HG03565 (cell line): ENCODE measurements around the gene OR51B2.
"Not testable (repeated sequence)": the region's sequence is repeated elsewhere in the genome, so short reads cannot be mapped to it uniquely, and the experiment has no call there.

Source experiments
- ATAC-seq: cut with Tn5 transposase; IDR thresholded peaks from one replicate; pipeline ENCODE4 v1.9.1; 2021; ENCODE audit warnings: mild to moderate bottlenecking, moderate library complexity; ENCODE audit not compliant: unreplicated experiment

The OR51B2 gene, protein sequence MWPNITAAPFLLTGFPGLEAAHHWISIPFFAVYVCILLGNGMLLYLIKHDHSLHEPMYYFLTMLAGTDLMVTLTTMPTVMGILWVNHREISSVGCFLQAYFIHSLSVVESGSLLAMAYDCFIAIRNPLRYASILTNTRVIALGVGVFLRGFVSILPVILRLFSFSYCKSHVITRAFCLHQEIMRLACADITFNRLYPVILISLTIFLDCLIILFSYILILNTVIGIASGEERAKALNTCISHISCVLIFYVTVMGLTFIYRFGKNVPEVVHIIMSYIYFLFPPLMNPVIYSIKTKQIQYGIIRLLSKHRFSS

DNA sequence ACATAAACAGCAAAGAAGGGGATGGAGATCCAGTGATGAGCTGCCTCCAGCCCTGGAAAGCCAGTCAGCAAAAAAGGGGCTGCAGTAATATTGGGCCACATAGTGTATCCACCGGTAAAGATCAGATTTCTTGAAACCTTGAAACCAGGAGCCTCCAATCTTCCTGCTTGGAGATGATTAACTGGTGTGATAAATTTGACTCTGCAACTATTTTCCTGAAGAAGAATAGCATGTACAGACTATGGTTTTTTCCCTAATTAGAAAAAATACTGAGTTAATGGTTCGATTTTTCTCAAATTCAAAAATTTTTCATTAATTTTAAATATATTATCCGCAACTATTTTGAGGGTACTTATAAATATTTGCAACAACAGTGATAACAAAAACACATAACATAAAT lies at the start of gene OR51B2:
Gene OR51B2 (minus strand): TSS at position 101 of the 400 bp plus-strand sequence. CDS start 0 bp downstream, at position 101.
- no peak for ATAC-seq

DNA sequence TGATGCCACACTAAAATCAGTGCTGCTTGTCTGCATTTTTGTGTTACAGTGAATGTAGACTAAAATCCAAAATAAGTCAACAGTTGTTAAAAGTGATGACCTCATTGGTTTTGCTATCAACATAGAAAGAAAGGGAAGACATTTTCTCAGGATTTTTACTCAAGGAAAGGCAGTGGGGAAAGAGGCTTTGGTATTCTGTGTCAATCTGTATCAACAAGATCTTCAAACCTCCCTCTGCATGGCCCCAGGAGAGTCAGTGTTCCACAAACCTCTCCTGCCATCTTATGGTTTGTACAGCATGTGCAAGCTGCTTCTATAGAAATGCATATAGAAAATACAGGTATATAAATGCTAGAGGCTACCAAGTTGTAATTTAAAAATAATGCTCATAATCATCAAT lies 45.7 kb upstream of the OR51B2 start:
- no peak for ATAC-seq

DNA sequence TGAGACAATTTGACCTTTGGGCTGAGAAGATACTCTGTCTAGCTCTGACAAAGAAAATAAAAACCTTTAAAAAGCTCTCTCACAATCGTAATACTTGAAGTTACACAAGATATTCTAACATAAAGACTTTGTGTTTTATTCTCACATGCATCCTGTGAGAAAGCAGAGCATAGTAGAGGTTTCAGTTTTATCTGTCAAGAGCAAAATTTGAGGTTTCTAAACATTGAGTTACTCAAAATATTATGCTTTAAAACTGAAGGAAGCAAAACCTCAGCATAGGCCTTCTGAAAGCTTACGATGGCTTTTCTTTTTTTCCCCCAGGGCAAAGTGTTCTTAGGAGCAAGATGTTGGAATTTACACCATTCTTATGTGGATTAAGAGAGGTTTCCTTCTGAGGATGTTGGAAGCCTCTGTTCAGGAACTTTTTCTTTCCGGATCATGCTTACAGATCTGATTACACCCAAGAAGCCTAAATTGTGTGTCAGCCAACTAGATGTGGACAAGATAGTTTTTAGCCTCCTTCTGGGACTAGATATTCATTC lies 44.5 kb upstream of the OR51B2 start:
- no peak for ATAC-seq

DNA sequence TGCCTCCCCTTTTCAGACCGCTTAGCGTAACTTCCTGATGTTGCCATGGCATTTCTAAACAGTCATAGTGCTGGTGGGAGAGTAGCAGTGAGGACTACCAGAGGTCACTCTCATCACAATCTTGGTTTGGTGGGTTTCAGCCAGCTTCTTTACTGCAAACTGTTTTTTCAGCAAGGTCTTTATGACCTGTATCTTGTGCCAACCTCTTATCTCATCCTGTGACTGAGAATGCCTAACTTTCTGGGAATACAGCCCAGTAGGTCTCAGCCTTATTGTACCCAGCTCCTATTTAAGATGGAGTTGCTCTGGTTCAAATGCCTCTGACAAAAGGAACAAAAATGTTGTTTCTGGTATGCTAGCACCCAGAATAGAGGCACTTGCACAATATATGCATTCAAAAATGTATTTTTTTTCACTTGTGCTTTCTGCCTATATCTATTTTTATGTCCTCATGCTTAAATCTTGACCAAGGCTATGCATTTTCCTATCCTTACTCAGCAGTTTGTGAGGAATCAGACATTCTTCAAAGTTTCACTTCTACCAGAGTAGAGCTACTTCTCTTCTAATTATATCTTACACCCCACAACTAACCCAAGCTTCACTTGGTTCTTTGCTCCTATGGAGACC lies 43.5 kb upstream of the OR51B2 start:
- ATAC-seq = no peak

DNA sequence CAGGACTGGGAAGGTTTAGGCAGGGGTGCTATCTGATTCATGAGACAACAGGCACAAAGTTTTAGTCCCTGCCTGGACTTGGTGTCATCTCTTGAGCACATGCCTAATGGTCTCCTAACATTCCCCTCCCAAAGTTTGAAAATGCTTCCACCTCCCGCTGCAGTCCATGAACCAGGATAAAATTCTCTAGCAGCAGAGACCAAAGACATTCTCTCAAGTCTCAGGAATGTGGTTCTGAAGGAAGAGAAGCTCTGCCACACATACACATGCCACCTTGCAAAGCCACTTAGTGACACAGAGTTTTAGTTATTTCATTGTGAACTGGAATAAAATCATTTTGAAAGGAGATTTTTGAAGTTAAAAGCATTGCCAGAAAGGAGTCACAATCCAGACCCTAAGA lies 42.8 kb upstream of the OR51B2 start:
- no peak for ATAC-seq

DNA sequence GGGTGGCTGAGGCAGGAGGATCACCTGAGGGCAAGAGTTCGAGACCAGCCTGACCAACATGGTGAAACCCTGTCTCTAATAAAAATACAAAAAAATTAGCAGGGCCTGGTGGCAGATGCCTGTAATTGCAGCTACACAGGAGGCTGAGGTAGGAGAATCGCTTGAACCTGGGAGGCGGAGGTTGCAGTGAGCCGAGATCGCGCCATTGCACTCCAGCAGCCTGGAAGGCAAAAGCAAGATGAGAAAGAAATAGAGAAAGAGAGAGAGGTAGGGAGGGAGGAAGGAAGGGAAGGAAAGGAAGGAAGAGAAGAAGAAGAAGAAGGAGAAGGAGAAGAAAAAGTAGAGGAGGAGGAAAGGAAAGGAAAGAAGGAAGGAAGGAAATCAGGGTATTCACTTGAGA lies 42.3 kb upstream of the OR51B2 start:
- not testable (repeated sequence) for ATAC-seq

DNA sequence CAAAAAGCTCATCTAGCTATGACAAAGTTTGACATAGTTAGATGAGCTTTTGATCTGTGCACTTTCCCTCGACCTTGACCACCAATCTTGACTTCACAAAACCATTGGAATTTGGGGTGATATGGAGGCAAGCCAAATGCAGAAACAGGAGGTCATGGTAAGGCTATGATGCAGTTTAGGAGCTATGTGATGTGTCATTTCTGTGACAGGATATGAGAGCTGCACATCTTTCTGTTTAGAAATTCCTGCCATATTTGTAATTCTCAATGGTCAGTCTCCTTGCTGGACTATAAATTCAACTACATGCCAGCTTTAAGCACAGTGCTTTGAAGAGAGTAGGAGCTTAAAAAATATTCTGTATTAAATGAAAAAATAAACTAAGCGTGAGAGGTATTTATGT lies 40.1 kb upstream of the OR51B2 start:
- ATAC-seq = no peak

DNA sequence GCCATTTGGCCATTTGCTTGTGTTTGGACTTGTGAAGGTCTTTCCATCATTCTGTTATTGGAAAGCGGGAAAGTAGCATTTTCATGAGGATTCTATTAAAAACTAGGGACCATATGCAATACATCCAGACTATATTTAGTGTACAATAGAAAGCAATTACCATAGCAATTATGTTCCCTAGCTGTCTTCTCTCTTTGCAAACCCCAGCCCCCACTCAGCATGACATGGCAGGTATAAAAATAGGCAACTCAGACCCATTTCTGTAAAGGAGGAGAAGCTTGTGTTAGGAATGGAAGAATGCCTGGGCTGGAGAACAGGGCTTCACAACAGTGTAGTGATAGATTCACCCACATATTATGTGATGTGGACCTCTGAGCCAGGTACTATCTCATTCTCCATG lies 39.6 kb upstream of the OR51B2 start:
- no peak for ATAC-seq

DNA sequence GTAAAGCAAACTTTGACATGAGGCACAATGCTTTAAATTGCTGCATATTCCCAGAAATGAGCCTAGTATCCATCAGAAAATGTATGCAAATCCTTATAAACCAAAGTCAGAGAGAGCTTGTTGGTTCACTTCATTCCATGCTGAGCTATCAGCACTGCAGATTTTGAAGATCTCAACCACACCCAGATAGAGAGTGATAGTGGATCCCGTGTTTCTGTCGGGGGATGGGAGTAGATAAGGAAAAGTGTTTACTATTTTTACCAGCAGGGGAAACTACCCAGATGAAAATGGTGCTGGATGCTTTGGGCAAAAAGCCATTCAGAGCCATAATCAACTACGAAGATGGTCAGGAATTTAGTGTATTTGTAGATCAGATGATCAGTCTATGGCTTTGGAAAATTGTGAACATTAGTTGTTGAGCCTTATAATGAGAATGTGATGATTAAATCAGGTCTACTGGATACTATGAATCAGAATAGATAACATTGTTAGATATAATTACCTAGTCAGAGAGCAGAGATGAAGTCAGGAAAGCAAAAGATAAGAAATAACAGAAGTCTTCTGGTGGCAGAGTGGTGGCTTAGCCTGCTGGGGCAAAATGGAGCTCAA lies 38.0 kb upstream of the OR51B2 start:
- no peak for ATAC-seq

DNA sequence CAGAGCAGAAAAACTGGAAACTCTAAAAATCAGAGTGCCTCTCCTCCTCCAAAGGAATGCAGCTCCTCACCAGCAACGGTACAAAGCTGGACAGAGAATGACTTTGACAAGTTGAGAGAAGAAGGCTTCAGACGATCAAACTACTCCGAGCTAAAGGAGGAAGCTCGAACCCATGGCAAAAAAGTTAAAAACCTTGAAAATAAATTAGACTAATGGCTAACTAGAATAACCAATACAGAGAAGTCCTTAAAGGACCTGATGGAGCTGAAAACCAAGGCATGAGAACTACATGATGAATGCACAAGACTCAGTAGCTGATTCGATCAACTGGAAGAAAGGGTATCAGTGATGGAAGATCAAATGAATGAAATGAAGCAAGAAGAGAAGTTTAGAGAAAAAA lies 31.9 kb upstream of the OR51B2 start:
- ATAC-seq = not testable (repeated sequence)

DNA sequence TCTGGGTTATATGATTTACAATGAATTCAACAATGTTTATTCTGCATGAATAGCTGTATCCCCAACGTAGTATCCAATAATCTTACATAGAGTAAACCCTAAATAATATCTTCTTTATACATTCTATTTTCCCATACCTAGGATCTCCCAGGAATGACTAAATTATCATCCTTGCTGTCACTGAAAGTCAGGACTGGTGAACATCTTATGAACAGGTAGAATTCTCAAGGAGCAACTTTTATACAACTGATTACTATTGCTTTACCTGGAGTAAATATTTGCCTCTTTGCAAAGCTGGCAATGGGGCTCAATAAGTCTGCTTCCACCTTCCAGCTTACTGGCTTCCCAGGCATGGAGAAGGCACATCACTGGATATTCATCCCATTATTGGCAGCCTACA lies 27.1 kb upstream of the OR51B2 start, which contains the start of gene OR51B6:
Gene OR51B6 (plus strand): TSS at position 301 of the 400 bp plus-strand sequence. CDS start 0 bp downstream, at position 301.
- no peak for ATAC-seq

DNA sequence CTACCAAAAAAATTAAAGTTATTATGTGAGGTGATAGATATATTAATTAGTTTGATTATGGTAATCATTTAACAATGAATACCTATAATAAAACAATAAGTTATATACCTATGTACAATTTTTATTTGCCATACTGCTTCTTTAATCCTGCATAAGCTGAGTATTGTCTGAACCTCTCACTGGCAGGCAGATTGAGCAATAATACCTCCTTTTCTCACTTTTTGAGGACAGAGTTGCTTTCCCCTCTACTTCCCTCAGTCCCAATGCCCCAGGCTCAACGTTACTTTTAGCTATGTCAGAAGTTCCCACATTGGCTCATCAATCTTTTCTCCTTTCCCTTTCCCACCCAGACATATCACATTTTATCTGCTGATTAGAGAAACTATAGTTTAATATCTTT lies 25.5 kb upstream of the OR51B2 start:
- no peak for ATAC-seq

DNA sequence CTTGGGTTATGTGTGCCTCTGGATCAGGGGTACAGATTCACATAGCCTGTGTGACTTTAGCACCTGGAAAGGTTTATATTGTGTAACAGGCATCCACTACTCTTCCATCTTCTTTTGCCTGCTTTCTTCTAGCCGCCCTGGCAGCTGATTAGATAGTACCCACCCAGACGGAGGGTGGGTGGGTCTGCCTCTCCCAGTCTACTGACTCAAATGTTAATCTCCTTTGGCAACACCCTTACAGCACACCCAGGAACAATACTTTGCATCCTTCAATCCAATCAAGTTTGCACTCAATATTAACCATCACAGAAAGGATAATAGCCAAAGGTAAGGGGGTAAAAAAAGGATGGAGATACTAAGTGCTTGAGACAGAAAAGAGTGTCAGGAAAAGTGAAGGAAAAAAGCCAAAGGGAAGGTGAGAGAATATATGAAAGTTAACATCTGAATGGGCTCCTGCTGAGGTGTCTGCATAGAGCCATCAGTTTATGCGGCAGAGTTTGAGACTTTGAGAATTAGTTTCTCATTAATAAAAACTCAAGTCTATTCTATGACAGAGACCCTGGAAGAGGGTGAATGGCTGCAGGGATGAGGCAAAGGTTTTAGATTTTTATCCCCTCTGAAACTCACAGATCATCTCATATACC lies 24.6 kb upstream of the OR51B2 start:
- no peak for ATAC-seq

DNA sequence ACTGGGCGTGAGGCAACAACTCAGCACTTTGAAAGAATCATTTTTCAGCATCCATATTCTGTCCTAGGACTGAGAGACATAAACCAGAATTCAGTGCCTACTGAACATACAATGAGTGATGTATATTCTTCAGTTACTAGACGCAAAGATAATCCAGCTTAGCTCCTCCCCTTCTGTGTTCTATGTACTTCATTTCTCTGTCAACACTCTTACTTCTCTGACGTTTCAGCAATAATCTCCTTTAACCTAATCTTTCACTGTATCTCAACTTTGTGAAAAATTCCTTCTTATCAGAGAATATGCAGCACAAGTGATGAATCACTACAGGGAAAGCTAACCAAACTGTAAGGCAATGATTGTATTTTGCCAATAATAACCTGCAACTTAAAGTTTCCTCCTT lies 21.7 kb upstream of the OR51B2 start:
- no peak for ATAC-seq

DNA sequence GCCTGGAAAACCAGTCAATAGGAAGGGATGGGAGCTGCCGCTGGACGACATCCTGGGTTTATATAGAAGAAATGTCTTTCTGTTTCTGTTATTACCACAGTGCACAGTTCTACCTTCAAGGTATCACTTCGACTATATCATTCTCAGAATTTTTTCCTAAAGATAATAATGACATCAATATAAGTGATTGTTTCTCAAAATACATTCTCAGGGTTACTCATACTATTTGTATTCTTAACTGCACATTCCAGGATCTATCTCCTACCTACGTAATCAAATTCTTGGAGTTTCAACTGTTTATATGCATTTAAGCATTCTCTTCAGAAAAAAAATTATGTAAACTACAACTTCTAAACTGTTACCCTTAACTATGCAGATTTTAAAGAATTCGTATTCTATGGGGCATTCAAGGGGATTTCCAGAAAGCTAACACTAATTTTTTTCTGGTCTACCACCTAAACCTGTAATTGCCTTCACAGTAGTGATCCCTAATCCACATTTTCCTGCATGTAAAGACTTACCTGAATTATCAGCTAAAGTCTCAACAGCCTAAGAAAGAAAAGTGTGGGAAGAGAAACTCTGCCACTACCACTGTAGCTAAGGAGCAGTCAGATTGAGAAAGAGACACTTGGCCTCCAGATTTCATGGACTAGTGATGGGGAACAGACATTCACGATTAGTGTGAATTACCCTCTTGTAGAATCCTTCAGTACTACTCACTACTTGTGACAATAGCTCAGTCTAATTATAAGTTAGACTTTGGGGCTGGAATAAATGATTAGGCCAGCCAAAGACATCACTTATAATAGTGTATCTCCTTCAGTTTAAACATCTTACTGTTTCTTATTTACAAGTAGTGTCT lies 19.6 kb upstream of the OR51B2 start, which contains the start of gene OR51B5:
Gene OR51B5 (minus strand): TSS at position 51 of the 862 bp plus-strand sequence. CDS start 0 bp downstream, at position 51.
- ATAC-seq = no peak

DNA sequence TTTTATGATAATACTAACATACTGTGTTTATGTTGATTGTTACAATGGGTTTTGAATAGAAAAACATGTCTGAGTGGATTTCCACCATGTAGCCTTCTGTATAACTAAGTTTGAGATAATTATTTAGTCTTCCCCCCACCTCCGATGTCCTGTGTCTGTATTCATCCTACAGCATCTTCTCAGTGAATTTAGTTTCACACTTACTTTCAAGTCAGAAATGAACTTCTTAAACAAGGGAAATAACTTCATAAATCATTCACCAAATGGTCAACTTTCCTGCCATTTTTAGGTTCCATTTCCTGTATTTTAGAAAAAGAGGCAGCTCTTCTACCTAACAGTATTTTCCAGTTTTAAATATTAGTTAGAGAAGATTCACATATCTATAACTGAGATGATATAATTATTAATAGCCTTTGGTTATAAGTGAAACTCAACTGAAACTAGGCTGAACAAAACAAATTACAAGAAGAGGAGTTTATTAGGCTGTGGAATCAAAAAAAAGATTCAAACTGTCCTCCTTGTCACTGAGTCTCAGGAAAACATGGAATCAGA lies 15.8 kb upstream of the OR51B2 start:
- peak; percentile 46 for ATAC-seq

DNA sequence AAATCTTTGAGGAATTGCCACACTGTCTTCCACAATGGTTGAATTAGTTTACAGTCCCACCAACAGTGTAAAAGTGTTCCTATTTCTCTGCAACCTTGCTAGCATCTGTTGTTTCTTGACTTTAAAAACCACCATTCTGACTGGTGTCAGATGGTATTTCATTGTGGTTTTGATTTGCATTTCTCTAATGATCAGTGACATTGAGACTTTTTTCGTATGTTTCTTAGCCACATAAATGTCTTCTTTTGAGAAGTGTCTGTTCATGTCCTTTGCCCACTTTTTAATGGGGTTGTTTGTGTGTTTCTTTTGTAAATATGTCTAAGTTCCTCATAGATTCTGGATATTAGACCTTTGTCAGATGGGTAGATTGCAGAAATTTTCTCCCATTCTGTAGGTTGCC lies 13.2 kb upstream of the OR51B2 start:
- ATAC-seq = not testable (repeated sequence)

DNA sequence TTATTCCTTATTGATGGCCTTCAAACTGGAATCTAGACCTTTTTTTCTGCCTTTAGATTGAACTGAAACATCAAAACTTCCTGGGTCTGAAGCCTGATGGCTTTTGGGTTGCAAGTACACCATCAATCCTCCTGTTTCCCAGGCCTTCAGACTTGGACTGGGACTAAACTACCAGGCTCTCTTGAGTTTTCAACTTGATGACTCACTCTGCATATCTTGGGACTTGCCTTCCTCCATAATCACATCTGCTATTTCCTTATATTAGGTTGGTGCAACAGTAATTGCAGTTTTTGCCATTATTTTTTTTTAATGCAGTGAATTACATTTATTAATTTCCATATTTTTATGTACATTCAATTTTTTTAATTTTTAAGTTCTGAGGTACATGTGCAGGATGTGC lies 12.2 kb upstream of the OR51B2 start:
- no peak for ATAC-seq

DNA sequence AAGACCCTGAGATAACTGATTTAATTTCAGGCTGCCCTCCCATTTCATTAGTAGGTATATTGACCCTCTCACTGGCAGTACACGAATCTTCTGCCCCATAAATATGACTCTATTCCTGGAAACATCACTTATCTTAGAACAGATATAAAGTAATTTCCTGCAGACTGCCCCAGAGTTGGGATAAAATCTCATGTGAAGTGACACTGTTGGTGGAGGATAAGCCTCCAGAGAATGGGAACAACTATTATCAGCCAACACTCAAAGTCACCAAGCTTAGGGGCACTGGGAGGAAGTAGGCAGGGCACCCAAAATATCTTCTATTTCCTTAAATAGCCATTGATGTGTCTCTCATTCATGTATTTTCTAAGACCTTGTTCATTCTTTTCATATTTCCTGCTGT lies 11.1 kb upstream of the OR51B2 start:
- no peak for ATAC-seq

DNA sequence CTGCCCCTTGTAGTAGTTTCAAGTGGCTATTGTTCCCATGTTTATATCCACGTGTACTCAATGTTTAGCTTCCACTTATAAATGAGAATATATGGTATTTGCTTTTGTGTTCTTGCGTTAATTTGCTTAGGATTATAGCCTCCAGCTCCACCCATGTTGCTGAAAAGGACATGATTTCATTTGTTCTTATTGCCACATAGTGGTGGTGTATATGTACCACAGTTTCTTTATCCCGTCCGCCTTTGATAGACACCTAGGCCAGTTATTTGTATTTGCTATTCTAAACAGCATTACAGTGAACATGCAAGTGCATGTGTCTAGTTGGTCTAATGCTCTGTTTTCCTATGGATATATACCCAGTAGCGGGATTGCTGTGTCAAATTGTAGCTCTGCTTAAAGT lies 6.8 kb downstream of the OR51B2 start:
- no peak for ATAC-seq
